Measurements from ENCODE around the gene AHCYL1.

GRCh38 chr1:109959632-109959973 is 25.0 kb upstream of the AHCYL1 start:
- TF ChIP-seq EZH2 (IDR thresholded peaks at IDR 0.05; ENCODE audit: insufficient read depth, poor library complexity, severe bottlenecking) = no peak
- TF ChIP-seq EZH2phosphoT487 (IDR thresholded peaks at IDR 0.05; ENCODE audit: insufficient read depth, low read depth) = no peak
